Measurements from ENCODE around the gene PRELP.

DNA sequence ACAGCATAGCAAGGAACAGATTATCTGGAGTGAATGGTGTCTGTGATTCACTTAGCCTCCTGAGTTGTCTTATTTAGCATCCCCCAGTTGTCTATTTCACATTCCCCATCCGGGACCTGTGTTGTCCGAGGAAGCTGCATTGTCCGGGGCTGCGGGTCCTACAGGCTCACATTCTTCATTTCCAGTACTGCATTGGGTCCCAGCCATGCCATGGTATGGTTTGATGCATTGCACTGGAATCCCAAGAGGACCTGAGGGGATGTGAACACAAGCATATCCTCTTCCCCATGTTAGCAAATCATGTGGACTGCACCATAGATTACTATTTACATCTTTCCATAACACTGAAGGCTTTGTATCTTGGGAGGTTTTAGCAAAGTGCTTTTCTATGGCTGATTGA, 48.2 kb upstream of the PRELP start:
- TF ChIP-seq RAD21 (IDR thresholded peaks at IDR 0.05; ENCODE audit: low read depth) (no peak), YY1 (IDR thresholded peaks at IDR 0.05; ENCODE audit: low read depth) (no peak), NFIC (IDR thresholded peaks at IDR 0.05) (no peak), EP300 (IDR thresholded peaks at IDR 0.05; ENCODE audit: borderline replicate concordance) (no peak), CREB1 (IDR thresholded peaks at IDR 0.05; ENCODE audit: low read depth) (no peak), CEBPB (IDR thresholded peaks at IDR 0.05) (no peak), TAF1 (IDR thresholded peaks at IDR 0.05; ENCODE audit: low read depth) (no peak)
- TF ChIP-seq, protein P1, sequence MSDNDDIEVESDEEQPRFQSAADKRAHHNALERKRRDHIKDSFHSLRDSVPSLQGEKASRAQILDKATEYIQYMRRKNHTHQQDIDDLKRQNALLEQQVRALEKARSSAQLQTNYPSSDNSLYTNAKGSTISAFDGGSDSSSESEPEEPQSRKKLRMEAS (IDR thresholded peaks at IDR 0.05) = no peak

Measured in Ishikawa (cell line).